ENCODE measurements around the gene IKZF4.
"Not testable (repeated sequence)": the region's sequence is repeated elsewhere in the genome, so short reads cannot be mapped to it uniquely, and the experiment has no call there.

GRCh38 chr12:55985976-55986375, 34.9 kb upstream of the IKZF4 start:
- not testable (repeated sequence) for TF ChIP-seq CTCF (conservative IDR thresholded peaks at IDR 0.05; ENCODE audit: low read depth, low read length); EZH2phosphoT487 (IDR thresholded peaks at IDR 0.05; ENCODE audit: borderline replicate concordance, low read length)

Data from PC-3 (cell line).